GM13976 (cell line): ENCODE data around the gene PCBP3.
"Not testable (repeated sequence)": the region's sequence is repeated elsewhere in the genome, so short reads cannot be mapped to it uniquely, and the experiment has no call there.

Source experiments
- DNase-seq: peaks from one replicate; pipeline ENCODE4 v3.0.0; 2012; ENCODE audit warnings: low spot score
- CTCF ChIP-seq: IDR thresholded peaks from 2 replicates; pipeline ENCODE4 v1.5.1; 2012; ENCODE audit warnings: borderline replicate concordance, mild to moderate bottlenecking; ENCODE audit not compliant: insufficient read depth; ENCODE audit errors: extremely low read depth, missing control alignments, control extremely low read depth
- in situ Hi-C: fragments of 300-500 bp; cut with MboI; formaldehyde crosslinking; loops from one replicate; pipeline ENCODE4 v1.12.0; 2022; ENCODE audit warnings: low sequenced_read_pairs, mixed read lengths, inconsistent platforms; ENCODE audit not compliant: unreplicated experiment

Gene PCBP3

DNA sequence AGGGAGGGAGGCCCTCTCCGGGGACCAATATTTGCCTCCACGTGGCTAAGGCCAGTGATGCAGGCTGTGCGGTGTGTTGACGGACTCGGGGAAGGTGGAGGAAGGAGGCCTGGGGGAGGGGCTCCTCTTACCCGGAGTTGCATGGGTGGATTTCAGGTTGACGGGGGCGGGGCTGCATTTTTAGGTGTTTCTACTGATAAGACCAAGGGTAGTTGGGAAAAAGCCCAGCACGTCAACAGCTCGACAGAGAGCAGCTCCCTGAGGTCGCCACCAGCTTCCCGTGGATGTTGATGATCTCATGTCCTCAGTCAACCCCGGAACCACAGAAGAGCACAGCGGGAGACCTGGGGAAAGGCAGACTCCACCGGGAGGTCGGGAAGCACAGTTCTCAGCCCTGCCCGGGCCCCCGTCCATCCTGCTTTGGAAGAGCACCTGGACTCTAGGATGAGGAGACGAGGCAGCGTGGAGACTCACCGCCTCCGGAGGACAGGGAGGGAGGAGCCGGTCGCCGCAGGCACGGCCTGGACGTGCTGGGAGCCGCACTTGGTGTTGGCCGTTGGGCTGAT, 305.1 kb downstream of the PCBP3 start:
- no peak for TF ChIP-seq CTCF
- DNase-seq = no peak
- in situ Hi-C loops = no loop called here

DNA sequence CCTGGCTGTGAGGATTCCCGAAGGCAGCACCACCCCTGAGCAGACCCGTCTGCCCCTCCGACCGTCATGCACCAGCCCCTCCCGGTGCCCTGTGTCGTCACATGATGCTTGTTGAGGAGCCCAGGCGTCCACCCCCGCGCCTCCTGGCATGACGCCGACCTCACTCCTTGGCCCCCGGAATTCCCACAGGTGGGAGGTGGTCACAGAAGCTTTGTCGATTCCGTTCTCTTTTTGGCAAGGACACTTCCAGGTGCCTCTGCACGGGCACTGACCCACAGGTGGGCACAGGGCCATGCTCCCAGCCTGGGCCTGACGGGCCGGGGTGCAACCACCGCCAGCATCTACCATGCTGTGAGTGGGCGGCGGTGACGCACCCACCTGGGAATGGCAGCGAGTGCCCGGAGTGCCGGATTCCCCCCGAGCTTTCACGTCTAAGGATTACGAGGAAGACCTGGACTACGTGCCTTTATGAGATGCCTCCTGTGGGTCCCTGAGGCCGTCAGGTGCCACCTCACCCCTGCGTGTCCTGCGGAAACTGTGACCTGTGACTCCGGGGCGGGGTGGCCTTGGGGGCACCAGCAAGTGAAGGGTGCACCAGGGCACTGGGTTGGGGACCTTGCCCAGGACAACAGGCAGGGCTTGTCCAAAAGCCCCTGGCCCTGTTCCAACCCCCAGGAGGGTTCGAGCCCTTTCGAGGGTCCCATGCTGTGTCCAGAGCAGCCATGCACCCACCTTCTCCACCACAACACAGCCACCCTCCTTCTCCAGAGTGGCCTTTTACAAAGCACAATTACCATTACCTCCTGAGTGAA, 306.6 kb downstream of the PCBP3 start:
- in situ Hi-C loops = no loop called here
- no peak for DNase-seq
- TF ChIP-seq CTCF = no peak

DNA sequence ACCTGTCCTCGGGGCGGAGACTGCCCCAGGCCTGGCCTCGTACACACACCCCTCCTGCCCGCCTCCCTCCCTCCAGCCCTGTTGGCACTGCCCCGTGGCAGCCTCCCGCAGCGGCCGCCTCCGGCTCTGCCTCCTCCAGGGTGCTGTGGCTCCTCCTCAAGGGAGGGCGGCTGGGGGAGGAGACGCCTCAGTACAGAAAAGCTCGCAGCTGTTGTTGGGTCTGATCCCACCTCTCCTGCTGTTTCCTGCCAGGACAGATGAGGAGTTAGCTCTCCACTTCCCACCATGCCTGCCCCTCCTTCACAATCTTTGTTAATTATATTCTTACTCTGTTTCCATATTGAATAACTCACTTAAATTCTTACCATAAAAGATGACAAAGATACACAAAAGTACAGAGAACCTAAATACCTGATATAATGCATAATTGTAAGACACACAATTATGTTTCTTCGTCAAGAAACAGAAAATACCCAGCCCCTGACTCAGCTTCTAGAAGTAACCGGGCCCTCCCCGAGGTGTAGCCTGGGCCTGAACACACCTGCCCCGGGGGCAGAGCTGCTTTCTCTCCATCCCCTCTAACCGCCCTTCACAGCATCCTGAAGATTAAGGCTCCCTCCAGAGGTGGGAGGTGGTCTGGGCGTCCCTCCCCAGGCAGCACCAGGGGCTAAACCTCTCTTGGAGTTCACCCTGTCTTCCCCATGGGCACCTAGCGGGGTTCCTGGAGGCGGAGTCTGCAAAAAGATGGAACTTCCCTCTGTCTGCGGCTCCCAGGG, 307.4 kb downstream of the PCBP3 start:
- no peak for DNase-seq
- TF ChIP-seq CTCF = no peak
- in situ Hi-C loops = no loop called here

GRCh38 chr21:45951676-45952075, 308.2 kb downstream of the PCBP3 start:
- in situ Hi-C loops = no loop called here
- no peak for DNase-seq
- TF ChIP-seq CTCF = no peak

GRCh38 chr21:45952527-45952926, 309.0 kb downstream of the PCBP3 start:
- in situ Hi-C loops, DNase-seq: not testable (repeated sequence)

GRCh38 chr21:45952974-45953373, 309.4 kb downstream of the PCBP3 start:
- no peak for TF ChIP-seq CTCF
- in situ Hi-C loops = no loop called here
- no peak for DNase-seq

DNA sequence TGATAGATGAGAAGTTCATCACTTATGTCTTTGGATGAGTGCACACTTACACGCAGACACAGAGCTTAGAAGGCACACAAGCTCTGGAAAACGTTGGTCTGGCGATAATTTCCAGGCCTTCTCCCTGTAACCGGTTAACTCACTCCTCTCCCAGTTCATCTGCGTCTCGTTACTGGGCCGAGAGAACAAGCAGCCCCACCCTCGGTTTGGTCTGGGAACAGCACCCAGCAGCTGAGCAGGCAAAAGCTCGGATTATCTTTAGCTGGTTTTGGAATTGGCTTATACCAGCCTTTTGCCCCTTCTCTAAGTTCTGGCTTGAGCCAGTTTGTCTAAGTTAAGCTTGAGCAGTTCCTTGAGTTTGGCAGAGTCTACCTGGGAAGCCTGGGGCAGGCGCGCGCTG, 310.7 kb downstream of the PCBP3 start:
- TF ChIP-seq CTCF = no peak
- DNase-seq = no peak
- in situ Hi-C loops = no loop called here
